Ovary (tissue), 3 donors: Measurements from ENCODE around the gene PCBP3.

Experiments used
- CTCF ChIP-seq, 3 donors: fragments of 450-650 bp in 2 of 3; fragments of 200-600 bp in 1 of 3; IDR thresholded peaks; one replicate each; pipeline versions ENCODE4 v1.5.1 to v1.8.0; 2016 to 2022; ENCODE audit warnings: antibody characterized with exemption in 3 of 3, mild to moderate bottlenecking in 1 of 3
- POLR2A ChIP-seq: fragments of 450-650 bp; IDR thresholded peaks from one replicate; pipeline ENCODE4 v1.6.1; 2017; ENCODE audit warnings: antibody characterized with exemption, mild to moderate bottlenecking, moderate library complexity
- donor health status: DM: no; HTN: no; CAD: no.

- TF ChIP-seq CTCF (IDR thresholded peaks at IDR 0.05) (no peak), POLR2A (no peak)
These were observed 2.0 kb upstream of the PCBP3 start for GRCh38 chr21:45641480-45642035.
